NCI-H226 (cell line): ENCODE data around the gene ADGB.
"Not testable (repeated sequence)": the region's sequence is repeated elsewhere in the genome, so short reads cannot be mapped to it uniquely, and the experiment has no call there.

ENCODE experiments used
- DNase-seq: peaks from one replicate; pipeline ENCODE4 v3.0.0-alpha.2; 2015

ADGB gene

DNA sequence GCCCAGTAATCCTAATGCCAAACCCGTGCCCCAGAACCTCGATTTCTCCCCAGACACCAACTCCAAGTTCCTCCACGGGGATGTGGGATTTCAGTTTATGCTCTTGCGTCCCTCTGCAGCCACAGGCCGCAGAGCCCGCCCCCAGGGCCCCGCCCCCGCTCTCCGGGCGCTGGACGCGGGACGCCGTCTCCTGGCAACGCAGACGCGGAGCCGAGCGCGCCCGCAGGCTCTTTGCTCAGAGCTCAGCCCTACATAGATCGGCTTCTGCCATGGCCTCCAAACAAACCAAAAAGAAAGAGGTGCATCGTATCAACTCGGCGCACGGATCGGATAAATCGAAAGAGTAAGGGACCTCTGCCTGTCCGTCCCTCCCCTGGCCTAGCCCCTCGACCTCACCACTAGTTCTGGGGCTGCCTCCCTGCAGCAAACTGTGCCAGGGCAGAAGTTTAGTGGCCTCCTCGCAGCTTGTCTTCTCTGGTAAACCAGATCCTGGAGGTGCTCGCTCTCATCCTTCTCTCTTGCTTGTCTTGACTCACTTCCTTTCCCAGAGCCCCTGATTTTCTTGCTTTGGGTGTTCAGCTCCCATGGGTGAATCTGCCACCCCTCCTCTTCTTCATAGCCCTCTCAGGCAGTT is at the start of gene ADGB:
ADGB (plus strand) TSS at position 201 of the 634 bp plus-strand sequence; CDS start at position 270, 69 bp downstream.
- peak; percentile 31 for DNase-seq

DNA sequence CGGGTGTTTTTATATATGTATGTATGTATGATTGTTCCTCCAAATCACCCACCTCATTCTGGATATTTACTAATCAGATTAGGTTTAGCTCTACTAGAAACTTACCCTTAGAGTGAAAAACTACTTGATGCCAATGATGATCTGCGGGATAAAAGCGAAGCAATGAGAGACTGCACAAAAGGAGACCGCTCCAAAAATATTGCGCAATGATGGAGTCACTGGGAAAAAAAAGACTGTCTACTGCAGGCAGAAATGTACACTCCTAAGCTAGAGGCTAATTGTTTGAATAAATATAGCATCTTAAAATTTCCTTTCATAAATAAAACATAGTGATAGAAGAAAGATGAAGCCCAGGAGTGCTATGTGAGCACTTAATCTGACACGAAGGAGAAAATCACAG is 47.9 kb upstream of the ADGB start:
- DNase-seq = no peak

DNA sequence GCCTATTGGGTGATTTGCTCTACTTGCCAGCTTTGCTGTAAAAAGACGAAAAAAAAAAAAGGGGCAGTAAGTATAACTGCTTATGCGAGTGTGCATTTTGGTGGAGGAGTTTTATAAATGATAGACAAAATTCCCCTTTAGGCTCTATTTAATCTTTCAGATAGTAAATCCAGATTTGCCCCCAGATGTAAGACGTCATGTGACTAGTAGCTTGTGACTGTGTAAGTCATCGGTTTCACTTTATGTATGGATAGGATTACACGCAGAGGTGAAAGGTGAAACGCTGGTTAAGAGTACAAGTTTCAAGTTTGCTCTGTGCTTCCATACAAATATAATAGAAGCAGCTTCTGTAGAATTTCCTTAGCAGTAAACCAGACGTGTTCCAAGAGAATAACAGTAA is 47.2 kb upstream of the ADGB start:
- no peak for DNase-seq

DNA sequence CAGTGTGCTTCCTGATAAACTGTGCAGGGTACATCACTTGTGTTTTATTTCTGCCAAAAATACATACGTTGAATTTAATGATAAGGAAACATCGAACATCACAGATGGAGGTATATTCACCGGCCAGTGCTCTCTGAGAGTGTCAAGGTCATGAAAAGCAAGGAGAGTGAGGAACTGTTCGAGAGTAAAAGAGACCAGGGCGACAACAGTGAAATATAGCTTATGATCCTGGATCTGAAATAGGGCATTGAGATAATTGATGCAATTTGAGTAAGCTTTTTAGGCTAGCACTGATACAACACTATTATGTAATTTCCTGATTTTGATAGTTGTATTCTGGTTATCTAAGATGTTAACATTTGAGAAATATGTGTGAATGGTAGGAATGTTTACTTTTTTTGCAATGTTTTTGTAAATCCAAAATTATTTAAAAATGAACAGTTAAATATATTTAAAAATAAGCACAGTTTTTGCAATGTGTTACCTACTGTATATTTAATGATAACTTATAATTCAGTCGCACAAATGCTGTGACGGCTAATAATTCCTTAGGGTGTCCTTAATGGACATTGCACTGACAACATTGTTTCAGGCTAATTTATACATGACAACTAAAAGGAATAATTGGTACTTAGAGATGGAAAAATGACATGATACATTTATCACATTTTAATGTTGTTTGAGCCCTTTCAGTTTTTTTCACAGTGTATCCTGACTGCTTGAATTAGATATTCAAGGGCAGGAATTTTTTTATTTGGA is 45.2 kb upstream of the ADGB start:
- DNase-seq = no peak

DNA sequence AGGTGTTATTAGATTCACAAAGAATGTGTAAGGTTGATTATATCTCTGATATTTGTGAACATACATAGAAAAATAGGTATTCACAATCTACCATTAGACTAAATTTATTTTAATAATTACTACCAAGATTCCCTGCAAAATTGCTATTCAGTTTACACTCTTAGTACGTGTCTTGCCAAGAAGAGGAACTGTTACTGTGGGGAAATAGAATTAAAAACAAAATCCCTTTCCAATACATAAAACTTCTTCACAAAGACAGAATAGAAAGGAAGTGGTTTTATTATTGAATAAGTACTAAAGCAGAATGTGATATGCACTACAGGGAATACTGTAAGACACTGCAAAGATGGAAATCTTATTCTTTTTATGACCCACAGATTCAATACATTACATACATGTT is 38.2 kb upstream of the ADGB start:
- no peak for DNase-seq

DNA sequence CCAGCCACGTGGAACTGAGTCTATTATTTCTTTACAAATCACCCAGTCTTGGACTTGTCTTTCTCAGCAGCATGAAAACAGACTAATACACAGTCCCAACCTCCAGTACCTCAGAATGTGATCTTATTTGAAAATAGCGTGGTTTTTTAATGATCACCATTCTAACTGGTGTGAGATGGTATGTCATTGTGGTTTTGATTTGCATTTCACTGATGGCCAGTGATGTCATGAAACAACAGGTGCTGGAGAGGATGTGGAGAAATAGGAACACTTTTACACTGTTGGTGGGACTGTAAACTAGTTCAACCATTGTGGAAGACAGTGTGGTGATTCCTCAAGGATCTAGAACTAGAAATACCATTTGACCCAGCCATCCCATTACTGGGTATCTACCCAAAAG is 32.1 kb upstream of the ADGB start:
- DNase-seq = not testable (repeated sequence)

DNA sequence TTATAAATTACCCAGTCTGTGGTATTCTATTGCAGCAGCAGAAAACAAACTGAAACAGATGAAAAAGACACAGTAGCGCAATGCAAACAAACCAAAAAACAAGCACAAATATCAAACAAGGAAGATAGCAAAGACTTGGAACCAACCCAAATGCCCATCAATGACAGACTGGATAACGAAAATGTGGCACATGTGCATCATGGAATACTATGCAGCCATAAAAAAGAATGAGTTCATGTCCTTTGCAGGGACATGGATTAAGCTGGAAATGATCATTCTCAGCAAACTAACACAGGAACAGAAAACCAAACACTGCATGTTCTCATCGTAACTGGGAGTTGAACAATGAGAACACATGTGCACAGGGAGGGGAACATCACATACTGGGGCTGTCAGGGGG is 30.2 kb upstream of the ADGB start:
- not testable (repeated sequence) for DNase-seq

DNA sequence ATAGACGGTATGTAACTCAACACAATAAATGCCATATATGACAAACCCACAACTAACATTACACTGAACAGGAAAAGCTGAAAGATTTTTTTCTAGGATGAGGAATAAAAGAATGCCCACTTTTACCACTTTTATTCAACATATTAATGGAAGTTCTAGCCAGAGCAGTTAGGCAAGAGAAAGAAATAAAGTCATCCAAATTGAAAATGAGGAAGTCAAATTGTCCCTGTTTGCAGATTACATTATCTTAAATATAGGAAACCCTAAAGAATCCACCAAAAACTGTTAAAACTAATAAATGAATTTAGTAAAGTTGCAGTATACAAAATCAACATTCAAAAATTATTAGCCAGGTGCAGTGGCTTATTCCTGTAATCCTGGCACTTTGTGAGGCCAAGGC is 24.6 kb upstream of the ADGB start:
- no peak for DNase-seq

DNA sequence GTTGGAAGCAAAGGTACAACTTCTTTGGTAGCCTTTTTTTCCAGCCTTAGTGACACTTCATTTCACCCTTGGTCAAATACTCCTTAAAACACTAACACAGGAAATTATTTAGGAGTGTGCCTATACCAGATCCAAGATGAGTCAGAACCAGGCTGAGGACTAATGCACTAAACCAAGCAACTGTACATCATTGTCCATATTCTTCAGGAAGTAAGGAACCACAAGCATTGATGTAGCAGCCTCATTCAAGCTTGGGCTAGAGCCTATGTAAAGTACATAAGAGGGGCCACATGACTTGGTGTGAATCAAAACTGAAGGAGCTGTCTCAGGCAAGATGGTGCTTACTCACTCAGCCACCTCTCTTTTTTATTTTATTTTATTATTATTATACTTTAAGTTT is 20.7 kb upstream of the ADGB start:
- DNase-seq = peak; percentile 54

DNA sequence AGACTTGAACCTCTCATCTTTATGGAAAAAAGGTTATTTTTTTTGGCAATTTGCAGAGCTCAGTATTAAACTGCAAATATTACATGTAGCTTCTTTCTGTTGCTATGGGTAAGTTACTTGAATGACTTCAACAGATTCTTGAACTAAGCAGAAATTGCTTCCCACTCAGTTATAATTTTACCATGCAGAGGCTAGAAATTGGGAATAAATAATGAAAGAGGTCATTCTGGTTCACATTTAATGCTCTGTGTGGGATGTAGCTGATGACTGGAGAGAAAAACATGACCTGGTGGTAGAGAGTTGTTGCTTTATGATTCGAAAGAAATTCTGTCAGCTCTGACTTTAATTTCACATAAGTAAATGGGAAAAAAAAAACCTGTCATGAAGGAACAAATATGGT is 16.8 kb upstream of the ADGB start:
- no peak for DNase-seq

DNA sequence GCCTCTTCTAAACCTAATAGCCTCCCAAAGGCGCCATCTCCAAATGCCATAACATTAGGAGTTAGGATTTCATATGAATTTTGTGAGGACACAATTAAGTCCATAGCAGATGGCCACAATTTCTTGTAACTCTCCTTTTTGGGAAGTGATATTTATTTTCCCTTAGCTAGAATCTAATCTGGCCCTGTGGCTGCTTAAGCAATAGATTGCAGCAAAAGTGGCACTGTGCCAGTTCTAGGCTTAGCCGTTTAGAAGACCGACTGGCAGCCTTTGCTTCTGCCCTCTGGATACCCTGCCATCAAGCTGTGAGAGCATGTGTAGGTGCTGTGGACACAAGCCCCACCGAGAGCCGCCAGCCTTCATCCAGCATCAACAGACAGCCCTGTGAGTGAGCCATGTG is 15.9 kb upstream of the ADGB start:
- DNase-seq = no peak

DNA sequence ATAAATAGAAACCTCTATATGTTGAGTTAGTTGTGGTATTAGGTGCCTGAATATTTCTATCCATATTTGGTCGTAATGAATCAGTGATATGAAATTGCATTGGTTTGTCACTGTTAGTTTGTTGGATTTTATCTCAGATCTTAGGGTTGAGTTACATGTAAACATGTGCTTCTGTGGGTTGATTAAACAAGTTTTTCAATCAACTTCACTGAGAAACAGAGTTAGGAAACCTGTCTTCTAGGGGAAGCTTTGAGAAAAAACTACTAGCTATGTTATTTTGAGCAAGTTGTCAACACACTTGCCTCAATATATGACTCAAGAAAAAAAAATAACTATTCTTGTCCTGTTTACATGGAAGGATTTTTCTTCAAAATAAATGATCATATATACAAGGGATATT is 14.8 kb upstream of the ADGB start:
- no peak for DNase-seq

DNA sequence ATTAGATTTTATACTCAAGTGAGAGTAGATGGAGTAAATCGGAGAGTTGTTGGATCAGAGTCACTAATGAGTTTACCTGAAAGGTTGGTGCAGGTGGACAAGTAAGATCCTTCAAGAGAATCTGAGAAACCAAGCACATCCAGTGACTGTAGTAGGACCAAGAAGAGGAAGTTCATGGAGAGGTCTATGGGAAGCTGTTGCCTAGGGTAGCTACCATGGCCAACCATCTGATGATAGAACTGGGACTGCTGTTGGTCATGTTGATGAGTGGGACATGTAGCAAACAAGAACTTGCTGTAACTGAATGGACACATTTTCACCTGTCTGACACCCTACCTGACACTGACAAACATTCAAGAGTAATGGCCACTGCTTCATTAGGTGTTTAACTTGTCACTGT is 11.3 kb upstream of the ADGB start:
- no peak for DNase-seq

DNA sequence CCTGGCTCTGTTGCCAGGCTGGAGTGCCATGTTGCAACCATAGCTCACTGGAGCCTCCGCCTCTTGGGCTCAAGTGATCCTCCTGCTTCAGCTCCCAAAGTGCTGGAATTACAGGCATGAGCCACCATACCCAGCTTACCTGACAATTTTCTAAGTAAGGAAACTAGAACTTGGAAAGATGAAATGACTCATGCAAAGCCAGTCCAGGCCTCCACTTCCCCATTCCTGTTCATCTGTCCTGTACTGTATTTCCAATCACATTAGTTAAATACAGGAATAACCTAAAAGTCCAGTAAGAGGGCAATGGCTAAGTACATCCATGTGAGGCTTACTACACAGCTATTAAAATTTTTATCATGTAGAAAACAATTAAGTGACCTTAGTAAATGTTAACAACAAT is 8.3 kb upstream of the ADGB start:
- no peak for DNase-seq

DNA sequence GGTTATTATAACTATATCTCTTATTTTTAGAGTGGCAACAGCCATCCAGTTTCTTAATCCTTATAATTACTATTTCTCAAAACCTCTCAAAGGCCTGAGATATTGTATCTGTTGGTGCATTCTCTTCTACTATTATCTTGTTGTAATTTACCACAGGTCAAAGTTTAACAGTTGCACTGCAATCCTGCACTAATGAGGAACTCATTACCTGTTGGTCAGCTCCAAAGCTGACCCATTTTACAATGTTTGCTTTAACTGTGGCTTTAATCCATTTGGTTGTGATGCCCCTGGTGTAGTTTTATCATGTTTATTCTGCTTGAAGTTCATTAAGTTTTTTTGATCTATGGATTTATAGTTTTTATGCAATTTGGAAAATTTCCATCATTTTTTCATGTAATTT is 6.3 kb upstream of the ADGB start:
- DNase-seq = no peak

DNA sequence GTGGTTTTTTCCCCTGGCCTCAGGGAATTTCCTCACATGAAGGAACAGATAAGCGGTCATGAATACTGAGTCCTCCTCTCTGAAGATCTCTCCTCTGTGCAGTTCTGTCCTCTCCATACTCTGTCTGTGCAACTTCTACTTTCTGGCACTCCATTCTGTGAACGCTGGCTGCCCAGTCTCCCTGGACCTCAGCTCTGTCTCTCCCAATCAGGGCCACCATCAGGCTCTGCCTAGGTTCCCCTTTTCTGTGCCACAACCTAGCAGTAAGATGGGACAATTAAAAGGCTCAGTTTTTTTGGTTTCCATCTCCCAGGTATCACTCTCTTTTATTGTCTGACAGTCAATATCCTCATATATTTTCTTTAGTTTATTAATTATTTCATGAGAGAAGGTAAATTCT is 4.8 kb upstream of the ADGB start:
- no peak for DNase-seq

DNA sequence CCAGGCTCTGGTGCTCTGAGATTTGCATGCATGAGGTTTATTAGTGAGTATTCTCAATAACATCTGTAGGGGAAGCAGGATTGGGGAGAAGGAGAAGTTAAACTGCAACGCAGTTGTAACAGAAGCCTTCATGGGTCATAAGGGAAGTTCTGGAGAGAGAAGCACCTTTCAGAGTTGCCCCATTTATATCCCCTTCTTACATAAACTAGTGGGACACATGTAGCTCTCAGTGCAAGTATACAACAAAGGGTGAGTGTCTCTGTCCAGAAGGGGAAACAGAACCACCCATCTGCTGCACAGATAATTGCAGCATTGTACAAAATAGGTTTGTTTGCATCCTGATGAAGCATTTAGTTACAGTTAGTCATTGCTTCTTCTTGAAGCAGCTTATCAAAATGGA is 4.3 kb upstream of the ADGB start:
- DNase-seq = no peak

DNA sequence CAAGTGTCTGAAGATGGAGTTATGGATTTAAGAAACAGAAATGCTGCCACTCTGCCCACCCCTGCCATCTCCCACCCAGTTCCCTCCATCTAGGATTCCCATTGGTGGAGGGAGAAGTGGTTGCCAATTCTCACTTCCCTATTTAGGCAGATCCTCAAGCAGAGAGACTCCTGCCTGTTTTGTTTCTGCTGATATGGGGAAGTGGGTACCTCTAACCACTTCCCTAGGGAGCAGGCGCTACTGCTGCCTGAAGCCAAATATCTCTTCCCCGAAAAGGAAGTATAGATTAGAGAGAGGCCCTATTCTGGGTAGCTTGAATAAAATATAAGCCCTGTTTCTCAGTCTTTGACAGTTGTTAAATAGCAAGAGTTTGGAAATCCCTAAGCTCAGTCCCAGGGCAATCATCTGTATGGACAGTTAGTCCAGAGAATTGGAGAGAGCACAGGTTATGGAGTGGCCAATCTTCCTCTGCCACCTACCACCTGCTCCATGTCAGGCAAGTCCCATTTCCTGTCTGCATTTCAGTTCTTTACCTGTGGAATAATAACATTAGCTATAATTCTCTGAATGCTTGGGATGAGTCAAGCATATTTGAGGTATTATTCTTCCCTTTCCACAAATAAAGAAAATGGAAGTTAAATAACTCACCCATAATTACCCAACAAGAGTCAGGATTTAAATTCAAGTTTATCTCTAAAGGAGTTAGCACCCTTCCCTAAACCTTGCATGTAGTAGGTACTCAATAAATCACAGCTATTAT is 2.6 kb upstream of the ADGB start:
- DNase-seq = peak; percentile 7

DNA sequence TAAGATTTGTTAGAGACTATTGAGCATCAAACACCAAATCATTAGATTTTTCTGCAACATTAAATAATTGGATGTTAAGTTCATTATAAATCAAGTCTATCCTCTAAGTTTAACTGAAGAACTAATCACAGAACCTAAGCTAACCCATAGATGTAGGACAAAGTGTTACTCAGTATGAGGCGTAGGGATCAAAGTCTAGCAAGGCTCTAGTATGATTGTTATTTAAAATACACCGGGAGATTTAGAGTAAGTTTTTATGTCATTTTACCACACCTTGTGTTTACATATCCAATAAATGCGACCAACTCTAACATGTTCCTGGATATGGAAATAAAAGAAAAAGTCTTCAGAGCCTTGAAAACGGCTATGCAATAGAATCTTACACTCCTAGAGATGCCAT is 2.6 kb downstream of the ADGB start:
- DNase-seq = no peak

DNA sequence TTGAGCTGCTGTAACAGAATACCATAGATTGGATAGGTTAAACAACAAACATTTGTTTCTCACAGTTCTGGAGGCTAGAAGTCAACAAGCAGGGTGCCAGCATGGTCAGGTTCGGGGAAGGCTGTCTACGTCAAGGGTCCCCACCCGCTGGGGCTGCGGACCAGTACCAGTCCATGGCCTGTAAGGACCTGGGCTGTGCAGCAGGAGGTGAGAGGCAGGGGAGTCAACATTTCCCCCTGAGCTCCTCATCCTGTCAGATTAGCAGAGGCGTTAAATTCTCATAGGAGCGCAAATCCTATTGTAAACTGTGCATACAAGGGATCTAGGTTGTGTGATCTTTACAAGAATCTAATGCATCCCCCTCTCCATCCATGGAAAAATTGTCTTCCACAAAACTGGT is 3.8 kb downstream of the ADGB start:
- DNase-seq = no peak

DNA sequence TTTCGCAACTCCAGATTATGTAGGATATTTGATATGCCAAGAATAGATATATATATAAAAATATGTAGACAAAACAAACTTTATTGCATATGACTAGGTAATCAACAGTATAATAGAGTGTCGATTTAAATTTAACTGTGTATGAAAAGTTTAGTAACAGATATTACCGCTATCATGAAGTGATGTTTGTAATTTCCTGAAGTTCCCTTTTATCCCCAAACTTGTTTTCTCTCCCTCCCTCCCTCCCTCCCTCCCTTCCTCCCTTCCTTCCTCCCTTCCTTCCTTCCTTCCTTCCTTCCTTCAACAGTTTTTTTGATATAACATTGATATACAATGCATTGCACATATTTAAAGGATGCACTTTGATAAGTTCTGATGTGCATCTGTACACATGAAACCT is 15.2 kb downstream of the ADGB start:
- DNase-seq = no peak

DNA sequence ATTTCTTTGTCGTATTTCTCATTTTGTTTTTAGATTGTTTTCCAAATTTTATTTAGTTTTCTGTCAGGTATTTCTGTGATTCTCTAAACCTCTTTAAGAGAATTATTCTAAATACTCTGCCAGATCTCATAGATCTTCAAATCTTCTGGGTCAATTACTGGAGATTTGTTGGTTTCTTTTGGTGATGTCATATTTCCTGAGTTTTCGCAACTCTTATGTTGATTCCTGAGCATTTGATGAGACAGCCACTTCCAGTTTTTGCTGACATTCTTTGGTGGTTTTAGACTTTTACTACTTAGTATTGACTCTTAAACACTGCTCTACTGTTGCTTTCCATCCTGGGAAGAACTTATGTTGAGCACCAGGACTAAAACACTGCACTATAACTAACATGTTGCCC is 21.9 kb downstream of the ADGB start:
- no peak for DNase-seq

DNA sequence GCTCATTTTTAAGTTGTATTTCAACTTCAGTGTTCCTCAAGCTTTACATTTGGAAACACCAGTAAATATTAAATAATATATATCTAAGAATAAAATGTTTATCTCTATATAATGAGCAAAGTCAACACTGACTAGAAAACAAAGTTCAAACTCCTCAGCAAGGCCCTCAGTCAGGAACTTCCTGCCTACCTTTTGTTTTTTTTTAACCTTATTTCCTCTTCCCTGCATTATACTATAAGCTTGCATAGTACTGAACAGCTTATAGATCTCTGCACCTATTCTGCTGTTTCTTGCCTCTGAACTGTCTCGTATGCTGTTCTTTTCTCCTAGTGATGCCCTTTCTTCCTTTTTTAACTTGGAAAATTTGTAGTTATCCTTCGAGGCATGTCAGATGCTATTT is 29.6 kb downstream of the ADGB start:
- no peak for DNase-seq

DNA sequence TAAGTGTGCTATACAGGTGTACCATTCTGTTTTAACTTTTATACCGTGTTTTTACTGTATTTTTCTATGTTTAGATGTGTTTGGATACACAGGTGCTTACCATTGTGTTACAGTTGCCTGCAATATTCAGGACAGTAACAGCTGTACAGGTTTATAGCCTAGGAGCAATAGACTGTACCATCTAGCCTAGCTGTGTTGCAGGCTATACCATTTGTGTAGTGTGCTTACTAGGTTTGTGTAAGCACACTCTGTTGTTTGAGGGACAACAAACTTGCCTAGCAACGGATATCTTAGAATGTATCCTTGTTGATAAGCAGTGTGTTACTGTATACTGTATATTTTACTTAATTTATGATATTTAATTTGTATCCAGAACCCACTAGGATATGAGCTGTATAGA is 35.2 kb downstream of the ADGB start:
- DNase-seq = no peak
